SU-DHL-6 (cell line): ENCODE results near the gene CNTF.

ENCODE experiments used
- EZH2phosphoT487 ChIP-seq: fragments of 200-600 bp; sonication (generic), shearing (Covaris generic); conservative IDR thresholded peaks from 2 replicates; pipeline ENCODE4 v1.6.1; 2018; ENCODE audit warnings: mild to moderate bottlenecking, antibody characterized with exemption, low read length, moderate library complexity, mixed read lengths
- TF ChIP-seq, protein P1 (sequence below): fragments of 200-600 bp; sonication (generic); IDR thresholded peaks from one replicate; pipeline ENCODE4 v1.5.1; 2017; ENCODE audit warnings: antibody characterized with exemption, mild to moderate bottlenecking, low read length, moderate library complexity; ENCODE audit not compliant: insufficient read depth, poor library complexity, severe bottlenecking

DNA sequence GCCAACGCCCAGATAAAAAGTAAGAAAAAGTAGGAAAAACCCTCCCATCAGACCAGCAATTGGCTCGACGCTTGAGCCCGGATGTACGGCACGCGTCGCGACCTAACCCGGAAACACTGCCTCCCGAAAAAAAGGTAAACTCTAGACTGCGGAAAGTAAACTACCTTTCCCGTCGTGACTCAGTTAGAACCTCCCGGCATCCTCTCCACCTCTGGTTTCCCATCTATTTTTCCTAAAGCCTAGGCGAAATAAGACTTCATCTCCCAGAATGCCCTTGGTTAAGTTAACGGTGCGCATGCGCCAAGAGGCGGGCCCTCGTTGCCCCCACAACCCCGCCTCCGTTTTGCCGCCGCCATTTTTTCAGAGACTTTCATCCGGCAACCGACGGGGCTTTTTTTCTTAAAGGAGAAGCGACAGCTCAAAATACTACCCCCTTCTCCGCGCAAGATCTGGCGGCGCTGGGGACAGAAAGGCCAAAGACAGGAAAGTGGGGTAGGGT is 44.3 kb upstream of the CNTF start:
- TF ChIP-seq, protein P1, sequence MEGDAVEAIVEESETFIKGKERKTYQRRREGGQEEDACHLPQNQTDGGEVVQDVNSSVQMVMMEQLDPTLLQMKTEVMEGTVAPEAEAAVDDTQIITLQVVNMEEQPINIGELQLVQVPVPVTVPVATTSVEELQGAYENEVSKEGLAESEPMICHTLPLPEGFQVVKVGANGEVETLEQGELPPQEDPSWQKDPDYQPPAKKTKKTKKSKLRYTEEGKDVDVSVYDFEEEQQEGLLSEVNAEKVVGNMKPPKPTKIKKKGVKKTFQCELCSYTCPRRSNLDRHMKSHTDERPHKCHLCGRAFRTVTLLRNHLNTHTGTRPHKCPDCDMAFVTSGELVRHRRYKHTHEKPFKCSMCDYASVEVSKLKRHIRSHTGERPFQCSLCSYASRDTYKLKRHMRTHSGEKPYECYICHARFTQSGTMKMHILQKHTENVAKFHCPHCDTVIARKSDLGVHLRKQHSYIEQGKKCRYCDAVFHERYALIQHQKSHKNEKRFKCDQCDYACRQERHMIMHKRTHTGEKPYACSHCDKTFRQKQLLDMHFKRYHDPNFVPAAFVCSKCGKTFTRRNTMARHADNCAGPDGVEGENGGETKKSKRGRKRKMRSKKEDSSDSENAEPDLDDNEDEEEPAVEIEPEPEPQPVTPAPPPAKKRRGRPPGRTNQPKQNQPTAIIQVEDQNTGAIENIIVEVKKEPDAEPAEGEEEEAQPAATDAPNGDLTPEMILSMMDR = no peak
- no peak for TF ChIP-seq EZH2phosphoT487
